SK-N-SH treated with all-trans-retinoic acid at 6 μM for 48 hours (cell line): Measurements from ENCODE around the gene NUMBL.

Experiments
- ARNTL ChIP-seq: fragments of 450-650 bp; formaldehyde crosslinking; IDR thresholded peaks from 2 replicates; pipeline ENCODE4 v1.5.0; 2020; ENCODE audit warnings: low read depth, mild to moderate bottlenecking, moderate library complexity, borderline replicate concordance
- ESRRG ChIP-seq: fragments of 250-450 bp; sonication (Bioruptor Pico); IDR thresholded peaks from 2 replicates; pipeline ENCODE4 v1.6.1; 2021; ENCODE audit warnings: mild to moderate bottlenecking
- OSR1 ChIP-seq: fragments of 250-450 bp; sonication (Bioruptor Pico); IDR thresholded peaks from 2 replicates; pipeline ENCODE4 v1.8.0; 2022; ENCODE audit warnings: moderate library complexity, mild to moderate bottlenecking, inconsistent platforms
- RARB ChIP-seq: fragments of 250-450 bp; sonication (Bioruptor Pico); IDR thresholded peaks from 2 replicates; pipeline ENCODE4 v1.8.0; 2021; ENCODE audit warnings: mild to moderate bottlenecking, moderate library complexity
- SNAI2 ChIP-seq: fragments of 250-450 bp; sonication (Bioruptor Pico); IDR thresholded peaks from 2 replicates; pipeline ENCODE4 v1.5.0; 2020; ENCODE audit warnings: mild to moderate bottlenecking, moderate library complexity
- TOX ChIP-seq: fragments of 250-450 bp; sonication (Bioruptor Pico); IDR thresholded peaks from 2 replicates; pipeline ENCODE4 v1.8.0; 2021; ENCODE audit warnings: mild to moderate bottlenecking, moderate library complexity, borderline replicate concordance
- ZFP3 ChIP-seq: fragments of 250-450 bp; sonication (Bioruptor Pico); IDR thresholded peaks from 2 replicates; pipeline ENCODE4 v1.5.0; 2020; ENCODE audit warnings: mild to moderate bottlenecking, moderate library complexity
- ZFP30 ChIP-seq: fragments of 450-650 bp; formaldehyde crosslinking; IDR thresholded peaks from 2 replicates; pipeline ENCODE4 v1.5.0; 2022; ENCODE audit warnings: mild to moderate bottlenecking, moderate library complexity
- ZNF70 ChIP-seq: fragments of 450-650 bp; formaldehyde crosslinking; IDR thresholded peaks from 2 replicates; pipeline ENCODE4 v1.5.0; 2020; ENCODE audit warnings: mild to moderate bottlenecking, moderate library complexity
- ZNF8 ChIP-seq: fragments of 450-650 bp; formaldehyde crosslinking; IDR thresholded peaks from 2 replicates; pipeline ENCODE4 v1.5.0; 2020; ENCODE audit warnings: mild to moderate bottlenecking, moderate library complexity
- TF ChIP-seq, protein P1 (sequence below): fragments of 250-450 bp; sonication (Bioruptor Pico); IDR thresholded peaks from 2 replicates; pipeline ENCODE4 v1.8.0; 2021; ENCODE audit warnings: low read depth, mild to moderate bottlenecking, moderate library complexity, borderline replicate concordance
- TF ChIP-seq, protein P2 (sequence below): fragments of 250-450 bp; sonication (Bioruptor Pico); IDR thresholded peaks from 2 replicates; pipeline ENCODE4 v1.5.1; 2020; ENCODE audit warnings: low read depth, mild to moderate bottlenecking, moderate library complexity
- TF ChIP-seq, protein P3 (sequence below): fragments of 250-450 bp; sonication (Bioruptor Pico); IDR thresholded peaks from 2 replicates; pipeline ENCODE4 v1.5.0; 2020; ENCODE audit warnings: mild to moderate bottlenecking, moderate library complexity

DNA sequence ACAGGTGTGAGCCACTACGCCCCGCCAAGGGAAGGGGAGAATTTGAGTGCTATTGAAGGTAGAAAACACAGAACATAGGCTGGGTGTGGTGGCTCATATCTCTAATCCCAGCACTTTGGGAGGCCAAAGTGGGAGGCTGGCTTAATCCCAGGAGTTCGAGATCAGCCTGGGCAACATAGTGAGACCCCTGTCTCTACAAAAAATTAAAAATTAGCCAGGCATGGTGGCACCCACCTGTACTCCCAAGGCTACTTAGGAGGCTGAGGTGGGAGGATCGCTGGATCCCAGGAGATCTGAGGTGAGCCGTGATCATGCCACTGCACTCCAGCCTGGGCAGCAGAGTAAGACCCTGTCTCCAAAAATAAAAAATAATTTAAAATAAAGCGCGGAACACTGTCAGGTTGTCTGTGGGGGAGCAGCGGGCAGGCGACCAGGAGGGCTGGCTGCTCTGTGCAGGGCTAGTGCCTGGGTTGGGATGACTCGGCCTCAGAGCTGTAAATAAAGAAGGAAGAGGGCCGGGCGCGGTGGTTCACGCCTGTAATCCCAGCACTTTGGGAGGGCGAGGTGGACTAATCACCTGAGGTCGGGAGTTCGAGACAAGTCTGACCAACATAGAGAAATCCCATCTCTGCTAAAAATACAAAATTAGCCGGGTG, 48.3 kb downstream of the NUMBL start:
- TF ChIP-seq ZFP30 = no peak
- no peak for TF ChIP-seq ESRRG (CRISPR knock-in tag)
- TF ChIP-seq, protein P1, sequence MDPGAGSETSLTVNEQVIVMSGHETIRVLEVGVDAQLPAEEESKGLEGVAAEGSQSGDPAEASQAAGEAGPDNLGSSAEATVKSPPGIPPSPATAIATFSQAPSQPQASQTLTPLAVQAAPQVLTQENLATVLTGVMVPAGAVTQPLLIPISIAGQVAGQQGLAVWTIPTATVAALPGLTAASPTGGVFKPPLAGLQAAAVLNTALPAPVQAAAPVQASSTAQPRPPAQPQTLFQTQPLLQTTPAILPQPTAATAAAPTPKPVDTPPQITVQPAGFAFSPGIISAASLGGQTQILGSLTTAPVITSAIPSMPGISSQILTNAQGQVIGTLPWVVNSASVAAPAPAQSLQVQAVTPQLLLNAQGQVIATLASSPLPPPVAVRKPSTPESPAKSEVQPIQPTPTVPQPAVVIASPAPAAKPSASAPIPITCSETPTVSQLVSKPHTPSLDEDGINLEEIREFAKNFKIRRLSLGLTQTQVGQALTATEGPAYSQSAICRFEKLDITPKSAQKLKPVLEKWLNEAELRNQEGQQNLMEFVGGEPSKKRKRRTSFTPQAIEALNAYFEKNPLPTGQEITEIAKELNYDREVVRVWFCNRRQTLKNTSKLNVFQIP (CRISPR knock-in tag) = no peak
- TF ChIP-seq ARNTL = no peak
- TF ChIP-seq TOX (CRISPR knock-in tag) = no peak
- TF ChIP-seq, protein P2, sequence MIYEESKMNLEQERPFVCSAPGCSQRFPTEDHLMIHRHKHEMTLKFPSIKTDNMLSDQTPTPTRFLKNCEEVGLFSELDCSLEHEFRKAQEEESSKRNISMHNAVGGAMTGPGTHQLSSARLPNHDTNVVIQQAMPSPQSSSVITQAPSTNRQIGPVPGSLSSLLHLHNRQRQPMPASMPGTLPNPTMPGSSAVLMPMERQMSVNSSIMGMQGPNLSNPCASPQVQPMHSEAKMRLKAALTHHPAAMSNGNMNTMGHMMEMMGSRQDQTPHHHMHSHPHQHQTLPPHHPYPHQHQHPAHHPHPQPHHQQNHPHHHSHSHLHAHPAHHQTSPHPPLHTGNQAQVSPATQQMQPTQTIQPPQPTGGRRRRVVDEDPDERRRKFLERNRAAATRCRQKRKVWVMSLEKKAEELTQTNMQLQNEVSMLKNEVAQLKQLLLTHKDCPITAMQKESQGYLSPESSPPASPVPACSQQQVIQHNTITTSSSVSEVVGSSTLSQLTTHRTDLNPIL (CRISPR knock-in tag) = no peak
- no peak for TF ChIP-seq ZFP3 (CRISPR knock-in tag)
- no peak for TF ChIP-seq RARB
- TF ChIP-seq ZNF8 (CRISPR knock-in tag) = no peak
- TF ChIP-seq SNAI2 (CRISPR knock-in tag) = no peak
- no peak for TF ChIP-seq OSR1 (CRISPR knock-in tag)
- TF ChIP-seq ZNF70 (CRISPR knock-in tag) = no peak
- TF ChIP-seq, protein P3, sequence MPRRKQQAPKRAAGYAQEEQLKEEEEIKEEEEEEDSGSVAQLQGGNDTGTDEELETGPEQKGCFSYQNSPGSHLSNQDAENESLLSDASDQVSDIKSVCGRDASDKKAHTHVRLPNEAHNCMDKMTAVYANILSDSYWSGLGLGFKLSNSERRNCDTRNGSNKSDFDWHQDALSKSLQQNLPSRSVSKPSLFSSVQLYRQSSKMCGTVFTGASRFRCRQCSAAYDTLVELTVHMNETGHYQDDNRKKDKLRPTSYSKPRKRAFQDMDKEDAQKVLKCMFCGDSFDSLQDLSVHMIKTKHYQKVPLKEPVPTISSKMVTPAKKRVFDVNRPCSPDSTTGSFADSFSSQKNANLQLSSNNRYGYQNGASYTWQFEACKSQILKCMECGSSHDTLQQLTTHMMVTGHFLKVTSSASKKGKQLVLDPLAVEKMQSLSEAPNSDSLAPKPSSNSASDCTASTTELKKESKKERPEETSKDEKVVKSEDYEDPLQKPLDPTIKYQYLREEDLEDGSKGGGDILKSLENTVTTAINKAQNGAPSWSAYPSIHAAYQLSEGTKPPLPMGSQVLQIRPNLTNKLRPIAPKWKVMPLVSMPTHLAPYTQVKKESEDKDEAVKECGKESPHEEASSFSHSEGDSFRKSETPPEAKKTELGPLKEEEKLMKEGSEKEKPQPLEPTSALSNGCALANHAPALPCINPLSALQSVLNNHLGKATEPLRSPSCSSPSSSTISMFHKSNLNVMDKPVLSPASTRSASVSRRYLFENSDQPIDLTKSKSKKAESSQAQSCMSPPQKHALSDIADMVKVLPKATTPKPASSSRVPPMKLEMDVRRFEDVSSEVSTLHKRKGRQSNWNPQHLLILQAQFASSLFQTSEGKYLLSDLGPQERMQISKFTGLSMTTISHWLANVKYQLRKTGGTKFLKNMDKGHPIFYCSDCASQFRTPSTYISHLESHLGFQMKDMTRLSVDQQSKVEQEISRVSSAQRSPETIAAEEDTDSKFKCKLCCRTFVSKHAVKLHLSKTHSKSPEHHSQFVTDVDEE (CRISPR knock-in tag) = no peak
